ENCODE results near the gene IKZF5. TPM values are rescaled to one million over a fixed set of nuclear protein-coding genes. Genes with fewer than 3 reads are reported as not detected.

The IKZF5 gene
- total and polyA plus RNA-seq, 4 donors = 5.0 to 9.4 (median 7.2) TPM

- WGBS = 70% methylated on average over 13 of the region's 13 CpGs
- DNase-seq (ENCODE audit: low spot score) = no peak
- TF ChIP-seq RXRA (IDR thresholded peaks at IDR 0.05) (no peak), FOXA1 (IDR thresholded peaks at IDR 0.05) (no peak), GABPA (IDR thresholded peaks at IDR 0.05 in 1 of 2, conservative IDR thresholded peaks at IDR 0.05 in 1 of 2) (no peak), FOXA2 (IDR thresholded peaks at IDR 0.05) (no peak), YY1 (IDR thresholded peaks at IDR 0.05) (no peak), SP1 (IDR thresholded peaks at IDR 0.05) (no peak), RAD21 (IDR thresholded peaks at IDR 0.05) (no peak), REST (IDR thresholded peaks at IDR 0.05) (no peak), ZBTB33 (IDR thresholded peaks at IDR 0.05) (no peak), MAX (IDR thresholded peaks at IDR 0.05) (no peak), ATF3 (IDR thresholded peaks at IDR 0.05) (no peak), HNF4A (conservative IDR thresholded peaks at IDR 0.05) (no peak), JUND (IDR thresholded peaks at IDR 0.05) (no peak), HNF4G (IDR thresholded peaks at IDR 0.05) (no peak), TAF1 (conservative IDR thresholded peaks at IDR 0.05) (no peak), CTCF (IDR thresholded peaks at IDR 0.05; ENCODE audit: low read depth, low read length, missing input control) (no peak), NR2F2 (IDR thresholded peaks at IDR 0.05) (no peak)
- Histone ChIP-seq H3K4me1 (ENCODE audit: control insufficient read depth in 4 of 4, insufficient read depth in 4 of 4, low read length in 3 of 4) (peaks cover 3 to 13% (median 7%) of the 10 kb centered on the region in 4 donors), H3K9me3 (ENCODE audit: control insufficient read depth in 4 of 4, low read length in 3 of 4) (no peaks in the 10 kb centered on the region), H3K27ac (ENCODE audit: low read depth in 1 of 2, low read length in 2 of 2) (no peak overlapping the region), H3K36me3 (ENCODE audit: control insufficient read depth in 4 of 4, insufficient read depth in 3 of 4, low read depth in 1 of 4, low read length in 3 of 4) (peaks cover 0 to 4% (median under 1%) of the 10 kb centered on the region in 4 donors), H3K9ac (ENCODE audit: low read depth in 1 of 2, low read length in 2 of 2) (no peak overlapping the region), H3K27me3 (ENCODE audit: control insufficient read depth in 4 of 4, insufficient read depth in 4 of 4, low read length in 3 of 4) (no peaks in the 10 kb centered on the region), H3K4me3 (ENCODE audit: low read depth in 1 of 3, low read length in 3 of 3) (peak overlapping the region in 1 of 3 donors; percentile 90)
These were observed 53.9 kb downstream of the IKZF5 start for GRCh38 chr10:122954731-122955050.

All from liver (tissue), 9 donors.